A549 (cell line): ENCODE data around the gene TPSG1. TPM values are rescaled to one million over a fixed set of nuclear protein-coding genes. Genes with fewer than 3 reads are reported as not detected.
A peak's percentile ranks its signal among the peaks of the same experiment; 100 is the strongest.
"Not testable (repeated sequence)": the region's sequence is repeated elsewhere in the genome, so short reads cannot be mapped to it uniquely, and the experiment has no call there.

Source experiments
- ATAC-seq, 2 experiments: fragments of 200-7000 bp in 1 of 2; fragments of >200 bp in 1 of 2; cut with Nextera tagmentation in 1 of 2; cut with Tn5 transposase in 1 of 2; 3 replicates each; pipeline versions ENCODE4 v1.8.0 to v1.9.1; 2018 to 2020; ENCODE audit warnings: mild to moderate bottlenecking in 1 of 2, moderate library complexity in 1 of 2
- CTCF ChIA-PET: fragments of 300-600 bp; sonication (Branson Sonifier 250); formaldehyde crosslinking; extraction: SDS; loops from one replicate; lab custom pipeline; 2021; ENCODE audit warnings: antibody characterized with exemption, inconsistent platforms; lab: Yijun Ruan, JAX
- POLR2A ChIA-PET: fragments of 350-600 bp; formaldehyde crosslinking; extraction: SDS; loops from one replicate; lab custom pipeline; 2021; ENCODE audit warnings: antibody characterized with exemption, inconsistent platforms; lab: Yijun Ruan, JAX
- DNase-seq, 2 experiments: peaks; one replicate each; pipeline versions ENCODE4 v3.0.0 to v3.0.0-alpha.2; 2011 to 2016; ENCODE audit warnings: low read depth in 1 of 2, low spot score in 1 of 2
- FAIRE-seq: peaks from 2 replicates; lab custom pipeline; 2011; peaks lifted over from hg19 to GRCh38; lab: Jason Lieb, UNC
- H3K27ac ChIP-seq, 2 experiments: fragments of >200 bp; sonication (Bioruptor Twin); formaldehyde crosslinking; 3 replicates each; pipeline ENCODE4 v1.5.1; 2016 to 2017
- H3K4me1 ChIP-seq: fragments of >200 bp; sonication (Bioruptor Twin); formaldehyde crosslinking; 3 replicates; pipeline ENCODE4 v1.6.1; 2016
- H3K4me2 ChIP-seq: fragments of >200 bp; sonication (Bioruptor Twin); formaldehyde crosslinking; 3 replicates; pipeline ENCODE4 v1.6.1; 2016
- H3K4me3 ChIP-seq: fragments of >200 bp; sonication (Bioruptor Twin); formaldehyde crosslinking; 3 replicates; pipeline ENCODE4 v1.5.1; 2016
- H3K9me3 ChIP-seq: fragments of >200 bp; sonication (Bioruptor Twin); formaldehyde crosslinking; 3 replicates; pipeline ENCODE4 v1.6.1; 2016
- CEBPB ChIP-seq, 2 experiments: fragments of >200 bp in 1 of 2; sonication (Bioruptor Twin) in 1 of 2; formaldehyde crosslinking in 1 of 2; IDR thresholded peaks; 2 replicates each; pipeline ENCODE4 v1.6.1; 2012 to 2016
- MAFK ChIP-seq: fragments of 450-650 bp; IDR thresholded peaks from 2 replicates; pipeline ENCODE4 v1.6.1; 2014; ENCODE audit not compliant: partially characterized antibody
- PBX3 ChIP-seq: IDR thresholded peaks from 2 replicates; pipeline ENCODE4 v1.6.1; 2012
- WGBS: methylation state at CpG from one replicate; pipeline ENCODE4 v1.1.6; 2017; ENCODE audit errors: missing lambda C conversion rate; 5-methylcytosine and 5-hydroxymethylcytosine counted together
- polyA plus RNA-seq, 4 experiments: library from polyadenylated mRNA; depleted of rRNA in 3 of 4; stranded (reverse); fragments of >200 nt; fragmentation: RNase III in 1 of 4; extraction: RNeasy Plus Mini Kit Qiagen cat#74134 plus additional on column Dnase treatment in 1 of 4; gene quantifications; 2 replicates in 3 of 4; 3 replicates in 1 of 4; pipeline ENCODE4 v1.2.3, GENCODE V29; 2011 to 2017

The TPSG1 gene
- polyA plus RNA-seq, 2 of the 4 experiments (the other 2 are of a cell fraction), result not detected

- TF ChIP-seq PBX3 (no peak), MAFK (no peak), CEBPB (IDR thresholded peaks at IDR 0.05) (no peak)
- TF ChIP-seq, all 56 proteins: peak for 0
Measured at GRCh38 chr16:1256874-1257322, 31.8 kb upstream of the TPSG1 start (continued).

GRCh38 chr16:1256296-1256873 is 31.3 kb upstream of the TPSG1 start:
- H3K27ac ChIP-seq, DNase-seq, FAIRE-seq, H3K4me1 ChIP-seq, POLR2A ChIA-PET, H3K9me3 ChIP-seq, H3K4me3 ChIP-seq, H3K4me2 ChIP-seq: not testable (repeated sequence)
- CTCF ChIA-PET, result interaction anchor here (1.5 kb wide), 1 partner anchor 197 kb away, joined by 4 read pairs; no protein-coding TSS in a partner anchor
- peak; percentile 1; a peak in 1 of 6 replicates for ATAC-seq
- 70% methylated on average over 9 of the region's 23 CpGs for WGBS

- H3K4me2 ChIP-seq, H3K4me3 ChIP-seq, FAIRE-seq, H3K27ac ChIP-seq, POLR2A ChIA-PET, DNase-seq, H3K4me1 ChIP-seq, H3K9me3 ChIP-seq: not testable (repeated sequence)
- WGBS, result 32% methylated on average over 11 of the region's 26 CpGs
- CTCF ChIA-PET, result interaction anchor here (0.9 kb wide), 1 partner anchor 198 kb away, joined by 3 read pairs; no protein-coding TSS in a partner anchor
- ATAC-seq, result peak; percentile 12 to 16; a peak in 3 of 6 replicates
Measured at GRCh38 chr16:1255276-1256122, 30.4 kb upstream of the TPSG1 start, which contains the start of gene TPSD1. Gene TPSD1, plus strand, starts transcription at chr16:1256069. Its CDS starts 212 bp downstream, at chr16:1256281.

- H3K4me2 ChIP-seq, ATAC-seq, H3K4me3 ChIP-seq, DNase-seq, H3K27ac ChIP-seq, H3K9me3 ChIP-seq, H3K4me1 ChIP-seq, FAIRE-seq, POLR2A ChIA-PET: not testable (repeated sequence)
- CTCF ChIA-PET, result interaction anchor here (0.9 kb wide), 1 partner anchor 197 kb away, joined by 3 read pairs; no protein-coding TSS in a partner anchor
- WGBS, result no CpG with 5 or more reads among the region's 3 CpGs
Measured at GRCh38 chr16:1254821-1255220, 29.8 kb upstream of the TPSG1 start.

- no CpG with 5 or more reads among the region's 47 CpGs for WGBS
- H3K4me3 ChIP-seq, FAIRE-seq, DNase-seq, H3K27ac ChIP-seq, H3K4me1 ChIP-seq, CTCF ChIA-PET, H3K9me3 ChIP-seq, H3K4me2 ChIP-seq, POLR2A ChIA-PET: not testable (repeated sequence)
- ATAC-seq, result peak; percentile 49 to 82; a peak in 5 of 6 replicates
Measured at GRCh38 chr16:1253701-1254364, 28.8 kb upstream of the TPSG1 start.

GRCh38 chr16:1249031-1249755 is 24.1 kb upstream of the TPSG1 start:
- POLR2A ChIA-PET, H3K4me3 ChIP-seq, H3K9me3 ChIP-seq, H3K4me1 ChIP-seq, DNase-seq, H3K27ac ChIP-seq, H3K4me2 ChIP-seq, CTCF ChIA-PET: not testable (repeated sequence)
- ATAC-seq, result peak; percentile 35 to 66; a peak in 3 of 6 replicates
- WGBS, result 0% methylated on average over 1 of the region's 43 CpGs
- peak; percentile 51 for FAIRE-seq

GRCh38 chr16:1247903-1248537 is 23.0 kb upstream of the TPSG1 start:
- POLR2A ChIA-PET, H3K9me3 ChIP-seq, FAIRE-seq, ATAC-seq, H3K4me3 ChIP-seq, H3K27ac ChIP-seq, H3K4me2 ChIP-seq, DNase-seq, H3K4me1 ChIP-seq: not testable (repeated sequence)
- CTCF ChIA-PET, result interaction anchor here (1.0 to 3.3 kb wide), 2 partner anchors 142 to 191 kb away, joined by 3 to 19 read pairs; no protein-coding TSS in a partner anchor
- 56% methylated on average over 11 of the region's 14 CpGs for WGBS
